Measurements from ENCODE around the gene KRTAP10-11.

Gene KRTAP10-11

DNA sequence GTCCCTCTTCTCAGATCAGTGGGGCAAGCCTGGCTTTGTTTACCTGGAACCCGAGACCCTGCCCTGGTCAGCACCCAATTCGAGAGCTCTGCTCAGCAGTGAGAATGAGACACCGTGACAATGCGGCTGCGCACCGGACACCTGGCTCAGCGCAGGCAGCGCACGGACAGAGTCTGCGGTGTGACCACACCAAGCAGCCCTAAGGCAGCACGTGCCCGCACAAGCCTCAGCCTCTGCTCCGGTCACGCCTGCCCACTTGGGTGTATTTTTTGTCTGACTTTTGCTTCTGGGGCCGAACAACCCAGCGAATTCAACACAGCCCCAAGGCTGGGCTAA lies 29.7 kb upstream of the KRTAP10-11 start:
- no peak overlapping the region for H3K4me3 ChIP-seq (ENCODE audit: low read depth, low read length)
- TF ChIP-seq, protein P1, sequence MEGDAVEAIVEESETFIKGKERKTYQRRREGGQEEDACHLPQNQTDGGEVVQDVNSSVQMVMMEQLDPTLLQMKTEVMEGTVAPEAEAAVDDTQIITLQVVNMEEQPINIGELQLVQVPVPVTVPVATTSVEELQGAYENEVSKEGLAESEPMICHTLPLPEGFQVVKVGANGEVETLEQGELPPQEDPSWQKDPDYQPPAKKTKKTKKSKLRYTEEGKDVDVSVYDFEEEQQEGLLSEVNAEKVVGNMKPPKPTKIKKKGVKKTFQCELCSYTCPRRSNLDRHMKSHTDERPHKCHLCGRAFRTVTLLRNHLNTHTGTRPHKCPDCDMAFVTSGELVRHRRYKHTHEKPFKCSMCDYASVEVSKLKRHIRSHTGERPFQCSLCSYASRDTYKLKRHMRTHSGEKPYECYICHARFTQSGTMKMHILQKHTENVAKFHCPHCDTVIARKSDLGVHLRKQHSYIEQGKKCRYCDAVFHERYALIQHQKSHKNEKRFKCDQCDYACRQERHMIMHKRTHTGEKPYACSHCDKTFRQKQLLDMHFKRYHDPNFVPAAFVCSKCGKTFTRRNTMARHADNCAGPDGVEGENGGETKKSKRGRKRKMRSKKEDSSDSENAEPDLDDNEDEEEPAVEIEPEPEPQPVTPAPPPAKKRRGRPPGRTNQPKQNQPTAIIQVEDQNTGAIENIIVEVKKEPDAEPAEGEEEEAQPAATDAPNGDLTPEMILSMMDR (IDR thresholded peaks at IDR 0.05; ENCODE audit: borderline replicate concordance, insufficient read depth, low read depth, low read length) = no peak

DNA sequence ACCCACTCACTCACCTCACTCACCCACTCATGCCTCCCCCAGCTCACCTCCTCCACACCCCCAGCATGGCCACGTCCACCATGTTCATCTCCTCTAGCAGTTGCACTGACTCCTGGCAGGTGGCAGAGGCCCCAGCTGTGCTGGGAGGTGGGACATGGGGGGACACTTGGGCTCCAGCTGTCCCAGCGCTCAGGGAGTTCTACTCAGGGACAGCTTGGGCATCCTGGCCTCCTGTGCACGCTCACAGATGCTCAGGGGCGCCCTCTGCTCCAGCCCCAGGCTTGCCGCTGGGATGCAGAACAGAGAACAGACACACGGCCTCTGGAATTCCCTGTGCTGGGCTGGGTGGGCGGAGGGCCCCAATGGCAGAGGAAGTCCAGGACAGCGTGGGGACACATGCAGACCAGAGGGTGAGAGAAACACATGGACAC lies 29.1 kb upstream of the KRTAP10-11 start:
- H3K4me3 ChIP-seq (ENCODE audit: low read depth, low read length) = no peak overlapping the region
- TF ChIP-seq, protein P1 (IDR thresholded peaks at IDR 0.05; ENCODE audit: borderline replicate concordance, insufficient read depth, low read depth, low read length) = no peak

DNA sequence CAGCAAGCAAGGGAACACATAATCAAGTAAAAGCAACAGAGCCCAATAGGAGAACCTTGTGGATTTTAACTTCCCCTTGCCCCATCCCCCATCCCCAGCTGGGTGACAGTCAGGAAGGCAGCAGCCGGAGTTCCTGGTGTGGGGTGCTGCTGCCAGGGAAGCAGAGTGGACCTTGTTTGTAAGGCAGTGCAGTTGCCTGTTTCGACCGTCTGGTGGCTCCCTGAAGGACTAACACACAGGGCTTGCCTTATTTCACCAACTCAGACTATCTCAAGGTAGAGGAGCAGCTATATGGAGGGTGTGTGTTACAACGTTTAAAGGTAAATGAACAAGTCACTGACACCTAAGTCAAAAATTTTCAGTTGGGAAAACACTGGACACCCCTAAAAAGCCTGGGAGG lies 27.7 kb upstream of the KRTAP10-11 start:
- no peak overlapping the region for H3K4me3 ChIP-seq (ENCODE audit: low read depth, low read length)
- TF ChIP-seq, protein P1 (IDR thresholded peaks at IDR 0.05; ENCODE audit: borderline replicate concordance, insufficient read depth, low read depth, low read length) = 0 out of 2 replicates have a peak, but pooled peaks have one; percentile 3

DNA sequence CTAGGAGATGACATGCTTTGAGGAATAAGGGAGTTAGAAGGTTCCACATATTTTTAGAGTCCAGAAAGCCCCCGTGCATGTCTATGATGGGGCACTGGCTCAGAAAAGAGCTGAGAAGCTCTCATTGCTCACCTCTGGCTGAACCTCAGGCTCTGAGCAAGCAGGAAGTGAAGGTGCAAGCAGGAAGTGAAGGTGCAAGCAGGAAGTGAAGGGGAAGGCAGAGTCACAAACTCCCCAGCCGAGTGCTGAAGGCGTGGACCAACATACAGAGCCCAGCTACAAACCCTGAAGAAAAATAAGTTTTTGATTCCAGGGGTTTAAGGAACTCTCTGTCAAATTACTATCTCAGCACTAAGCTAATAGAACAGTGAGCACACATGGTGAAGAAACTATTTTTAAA lies 27.3 kb upstream of the KRTAP10-11 start:
- no peak overlapping the region for H3K4me3 ChIP-seq (ENCODE audit: low read depth, low read length)
- TF ChIP-seq, protein P1 (IDR thresholded peaks at IDR 0.05; ENCODE audit: borderline replicate concordance, insufficient read depth, low read depth, low read length) = no peak

DNA sequence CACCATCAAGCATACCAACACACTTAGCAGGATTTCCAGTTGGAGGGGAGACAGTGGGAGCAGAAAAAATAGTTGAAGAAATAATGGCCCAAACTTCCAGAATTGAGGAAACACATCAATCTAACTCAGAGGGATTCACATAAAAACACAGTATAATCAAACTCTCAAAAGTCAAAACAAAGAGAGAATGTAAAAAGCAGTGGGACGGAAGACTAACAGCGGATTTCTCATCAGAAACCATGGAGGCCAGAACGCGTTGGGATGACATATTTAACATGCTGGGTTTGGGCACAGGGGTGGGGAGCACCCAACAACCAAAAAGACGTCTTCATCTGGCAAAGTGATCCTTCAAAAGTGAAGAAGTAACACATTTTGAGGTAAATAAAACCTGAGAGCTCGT lies 26.3 kb upstream of the KRTAP10-11 start:
- H3K4me3 ChIP-seq (ENCODE audit: low read depth, low read length) = no peak overlapping the region
- TF ChIP-seq, protein P1 (IDR thresholded peaks at IDR 0.05; ENCODE audit: borderline replicate concordance, insufficient read depth, low read depth, low read length) = no peak

DNA sequence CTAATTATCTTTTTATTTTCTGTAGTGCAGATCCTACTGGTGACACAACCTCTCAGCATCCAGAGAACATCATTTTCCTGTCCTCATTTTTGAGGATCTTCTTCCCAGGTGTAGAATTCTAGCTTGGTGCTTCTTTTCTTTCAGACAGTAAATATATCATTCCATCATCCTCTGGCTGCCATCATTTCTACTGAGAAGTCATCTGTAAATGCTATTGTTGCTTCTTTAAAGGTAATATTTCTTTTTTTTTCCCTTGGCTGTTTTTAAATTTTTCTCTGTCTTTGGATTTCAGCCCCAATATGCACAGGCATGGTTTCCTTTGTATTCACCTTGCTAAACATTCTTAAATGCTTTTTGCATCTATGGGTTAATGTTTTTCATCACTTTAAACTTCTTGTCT lies 22.6 kb upstream of the KRTAP10-11 start:
- H3K4me3 ChIP-seq (ENCODE audit: low read depth, low read length) = no peak overlapping the region
- TF ChIP-seq, protein P1 (IDR thresholded peaks at IDR 0.05; ENCODE audit: borderline replicate concordance, insufficient read depth, low read depth, low read length) = no peak

DNA sequence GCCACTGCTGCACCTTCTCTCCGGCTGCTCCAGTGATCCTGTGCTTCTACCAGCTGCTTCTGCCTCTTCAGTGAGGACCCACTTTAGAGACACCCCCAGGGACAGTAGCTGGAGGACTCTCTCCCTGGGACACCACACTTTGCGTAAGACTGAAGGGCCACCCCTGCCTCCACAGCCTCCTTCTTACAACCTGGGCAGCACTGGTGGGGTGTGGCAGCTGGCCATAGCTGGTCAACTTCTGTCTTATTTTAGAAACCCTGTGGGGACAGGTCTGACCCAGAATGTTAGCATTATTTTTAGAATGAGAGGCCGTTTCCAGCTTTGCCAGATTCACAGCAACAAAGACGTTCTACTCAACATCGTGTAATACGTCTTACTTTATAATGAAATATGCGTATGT lies 20.5 kb upstream of the KRTAP10-11 start:
- H3K4me3 ChIP-seq (ENCODE audit: low read depth, low read length) = no peak overlapping the region
- TF ChIP-seq, protein P1 (IDR thresholded peaks at IDR 0.05; ENCODE audit: borderline replicate concordance, insufficient read depth, low read depth, low read length) = no peak

All from GM12875 (cell line).